H54 (cell line): Measurements from ENCODE around the gene ZNF423.
"Not testable (repeated sequence)": the region's sequence is repeated elsewhere in the genome, so short reads cannot be mapped to it uniquely, and the experiment has no call there.

Experiments used
- DNase-seq: peaks from one replicate; pipeline ENCODE4 v3.0.0; 2011; ENCODE audit warnings: low spot score, mixed read lengths; ENCODE audit not compliant: insufficient read length
- FAIRE-seq: peaks from 3 replicates; lab custom pipeline; 2011; peaks lifted over from hg19 to GRCh38; lab: Jason Lieb, UNC
- POLR2A ChIP-seq: IDR thresholded peaks from 2 replicates; pipeline ENCODE4 v1.6.1; 2011; ENCODE audit warnings: low read depth, mild to moderate bottlenecking, low read length

ZNF423 gene

GRCh38 chr16:49693445-49693844 is 162.5 kb downstream of the ZNF423 start:
- DNase-seq (no peak), FAIRE-seq (no peak)
- TF ChIP-seq POLR2A, result no peak

DNA sequence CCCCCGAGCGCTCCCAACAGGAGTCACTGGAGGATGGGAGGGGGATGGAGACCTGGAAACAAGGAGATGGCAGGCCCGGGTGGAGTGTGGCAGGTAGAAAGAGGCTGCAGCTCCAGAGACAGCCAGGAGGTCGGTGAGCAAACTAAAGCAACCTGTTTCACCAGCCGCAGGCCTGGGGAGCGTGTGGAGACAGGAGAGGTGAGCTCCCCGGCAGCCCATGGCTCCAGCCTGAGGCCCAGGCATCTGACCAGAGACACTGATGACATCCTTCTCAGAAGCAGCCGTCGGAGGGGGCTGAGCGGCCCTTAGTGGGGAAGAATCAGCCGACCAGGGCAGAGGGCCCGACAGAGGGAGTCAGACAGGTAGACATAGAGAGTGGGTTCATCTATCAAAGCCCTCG is 165.1 kb downstream of the ZNF423 start:
- TF ChIP-seq POLR2A, result no peak
- DNase-seq (no peak), FAIRE-seq (no peak)

DNA sequence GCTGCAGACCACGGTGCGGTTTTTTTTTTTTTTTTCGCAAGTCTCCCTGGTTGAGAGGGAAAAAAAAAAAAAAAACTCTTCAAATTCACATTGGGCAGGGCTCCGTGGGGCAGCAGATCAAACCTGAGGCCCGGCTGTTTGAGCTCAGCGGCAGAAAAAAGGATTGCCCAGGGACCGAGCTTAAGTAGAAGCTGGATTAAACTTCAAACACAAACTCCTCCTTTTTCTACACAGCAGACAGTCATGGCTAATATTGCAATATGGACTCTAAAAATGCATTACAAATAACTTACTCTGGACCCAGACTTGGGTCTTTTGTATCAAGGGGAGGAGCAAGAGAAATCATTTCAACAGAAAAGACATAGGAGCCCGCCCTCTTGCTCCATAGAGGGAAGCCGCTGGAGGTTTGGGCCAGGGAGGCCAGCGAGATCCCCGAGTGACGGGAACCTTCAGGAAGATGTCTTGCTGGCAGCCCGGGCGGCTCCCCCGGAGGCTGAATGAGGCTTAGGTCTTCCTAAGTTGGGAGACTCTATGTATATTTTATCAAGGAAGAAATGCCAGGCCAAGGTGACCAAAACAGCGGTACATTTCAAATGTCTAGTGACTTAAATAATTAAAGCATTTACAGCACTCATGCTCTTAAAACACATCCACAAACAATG is 167.7 kb downstream of the ZNF423 start:
- DNase-seq (no peak), FAIRE-seq (no peak)
- TF ChIP-seq POLR2A, result no peak

DNA sequence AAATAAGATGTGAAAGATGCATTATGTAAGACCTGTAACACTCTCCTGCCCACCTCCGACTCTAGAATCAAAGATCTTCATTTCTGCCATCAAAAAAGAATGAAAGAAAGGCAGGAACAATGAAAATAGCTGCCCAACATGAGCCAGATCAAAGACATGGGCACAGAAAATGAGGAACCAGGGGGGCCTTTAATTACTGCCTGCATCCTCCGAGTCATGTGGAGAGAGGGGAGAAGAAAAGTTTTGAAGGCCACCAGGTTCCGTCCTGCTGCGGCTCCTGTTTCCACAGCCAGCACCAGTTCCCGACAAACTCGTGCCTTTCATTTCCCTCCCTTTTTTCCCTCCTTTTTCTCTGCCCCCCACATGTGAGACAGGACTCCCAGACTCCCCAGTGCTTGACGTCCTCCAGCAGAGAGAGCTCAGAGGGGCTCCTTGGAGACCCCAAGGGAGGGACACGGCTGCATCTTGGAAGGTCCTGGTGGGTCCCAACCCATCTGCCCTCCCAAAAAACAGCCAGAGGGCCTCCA is 168.4 kb downstream of the ZNF423 start:
- DNase-seq (no peak), FAIRE-seq (no peak)
- TF ChIP-seq POLR2A, result no peak

GRCh38 chr16:49684696-49685095 is 171.2 kb downstream of the ZNF423 start:
- DNase-seq, result no peak
- no peak for FAIRE-seq
- TF ChIP-seq POLR2A, result no peak

DNA sequence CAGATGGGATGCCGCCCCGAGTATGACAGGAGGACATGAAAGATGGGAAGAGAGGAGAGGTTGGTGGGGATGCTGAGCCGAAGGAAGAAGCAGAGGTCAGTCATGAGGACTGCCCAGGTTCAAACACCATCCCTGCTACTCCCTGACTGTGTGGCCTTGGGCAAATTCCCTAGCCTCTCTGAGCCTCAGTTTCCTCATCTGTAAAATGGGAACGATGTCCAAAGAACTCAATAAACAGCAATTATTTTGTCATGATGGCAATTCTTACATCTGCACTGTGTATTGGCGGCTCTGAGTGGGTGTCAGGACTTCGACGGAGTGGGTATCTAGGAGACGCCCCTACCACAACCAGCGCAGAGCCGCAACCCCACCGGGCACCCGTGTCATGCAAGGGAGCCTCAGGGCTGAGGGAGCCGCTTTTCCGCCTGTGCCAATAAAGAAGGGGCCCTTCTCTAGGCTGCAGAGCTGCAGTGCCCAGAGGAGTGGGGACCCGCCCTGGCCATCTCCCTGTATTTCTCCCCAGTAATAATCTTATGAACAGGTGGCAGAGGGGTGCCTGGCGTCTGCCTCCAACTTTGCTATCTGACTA is 173.2 kb downstream of the ZNF423 start:
- FAIRE-seq (no peak), DNase-seq (no peak)
- no peak for TF ChIP-seq POLR2A

- no peak for DNase-seq
- TF ChIP-seq POLR2A, result no peak
- no peak for FAIRE-seq
These were observed 174.6 kb downstream of the ZNF423 start for GRCh38 chr16:49681217-49681883.

DNA sequence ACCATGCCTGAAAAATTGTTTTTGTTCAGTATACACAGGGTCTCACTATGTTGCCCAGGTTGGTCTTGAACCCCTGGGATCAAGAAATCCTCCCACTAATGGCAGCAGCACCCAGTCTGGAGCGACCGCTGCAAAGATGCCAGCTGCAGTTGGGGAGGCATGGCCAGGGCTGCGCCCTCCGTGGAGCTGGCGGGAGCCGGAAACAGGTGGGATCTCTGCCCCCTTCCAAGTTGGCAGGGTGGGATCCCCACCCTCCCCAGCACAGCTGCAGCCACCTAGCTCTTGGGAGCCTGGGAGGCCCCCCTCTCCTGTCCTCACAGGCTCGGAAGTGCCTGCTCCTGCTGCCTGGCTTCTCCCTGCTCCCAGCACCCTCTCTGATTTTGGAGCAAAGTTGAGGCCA is 176.8 kb downstream of the ZNF423 start:
- FAIRE-seq (no peak), DNase-seq (no peak)
- TF ChIP-seq POLR2A, result no peak

DNA sequence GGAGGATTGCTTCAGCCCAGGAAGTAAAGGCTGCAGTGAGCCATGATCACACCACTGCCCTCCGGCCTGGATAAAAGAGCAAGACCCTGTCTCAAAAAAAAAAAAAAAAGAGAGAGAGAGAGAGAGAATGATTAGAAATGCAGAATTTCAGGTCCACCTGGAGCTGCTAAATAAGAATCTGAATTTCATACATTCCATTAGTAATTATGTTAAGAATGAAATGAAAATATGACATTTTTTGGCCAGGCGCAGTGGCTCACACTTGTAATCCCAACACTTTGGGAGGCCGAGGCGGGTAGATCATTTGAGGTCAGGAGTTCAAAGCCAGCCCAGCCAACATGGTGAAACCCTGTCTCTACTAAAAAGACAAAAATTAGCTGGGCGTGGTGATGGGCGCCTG is 178.3 kb downstream of the ZNF423 start:
- FAIRE-seq, result not testable (repeated sequence)

DNA sequence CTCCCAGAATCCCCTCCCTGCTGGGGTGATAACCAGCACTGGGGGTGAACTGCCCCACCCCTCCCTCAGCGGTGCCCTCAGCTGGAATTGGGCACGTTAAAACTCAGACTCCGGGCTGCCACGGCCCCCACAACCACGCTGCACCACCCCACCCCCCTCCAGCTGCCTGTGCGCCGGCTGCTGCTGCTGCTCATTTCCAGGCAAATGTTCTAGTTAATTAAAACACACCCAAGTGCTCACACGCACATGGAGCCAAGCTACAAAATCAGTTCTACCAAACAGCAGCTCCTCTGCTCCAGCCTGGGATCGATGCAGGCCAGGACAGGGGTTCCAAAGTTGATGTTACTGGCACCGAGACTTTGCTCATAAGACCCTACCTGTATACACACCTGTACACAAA is 180.5 kb downstream of the ZNF423 start:
- TF ChIP-seq POLR2A, result no peak
- FAIRE-seq, result no peak
- DNase-seq, result no peak

More for the DNA sequence above, 178.3 kb downstream of the ZNF423 start:
- DNase-seq, result not testable (repeated sequence)

DNA sequence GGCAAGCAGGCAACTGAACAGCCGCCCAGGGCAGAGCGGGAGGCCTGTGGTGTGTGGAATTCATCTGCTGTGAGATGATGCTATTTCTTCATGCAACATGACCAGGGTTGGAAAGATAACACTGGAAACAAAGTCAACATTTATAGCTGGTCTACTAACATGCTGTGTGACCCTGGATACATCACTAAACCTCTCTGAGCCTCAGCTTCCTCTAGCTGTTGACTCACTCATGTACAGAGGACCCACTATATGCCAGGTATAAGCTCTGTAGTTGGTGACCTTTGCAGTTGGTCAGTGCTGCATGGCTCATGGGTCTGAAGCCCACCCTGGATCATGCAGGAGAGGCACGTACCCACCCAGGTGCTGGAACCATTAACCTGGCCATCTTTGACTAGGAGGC is 180.9 kb downstream of the ZNF423 start:
- no peak for TF ChIP-seq POLR2A
- FAIRE-seq (no peak), DNase-seq (no peak)

GRCh38 chr16:49674351-49674851 is 181.5 kb downstream of the ZNF423 start:
- DNase-seq (no peak), FAIRE-seq (no peak)
- no peak for TF ChIP-seq POLR2A

DNA sequence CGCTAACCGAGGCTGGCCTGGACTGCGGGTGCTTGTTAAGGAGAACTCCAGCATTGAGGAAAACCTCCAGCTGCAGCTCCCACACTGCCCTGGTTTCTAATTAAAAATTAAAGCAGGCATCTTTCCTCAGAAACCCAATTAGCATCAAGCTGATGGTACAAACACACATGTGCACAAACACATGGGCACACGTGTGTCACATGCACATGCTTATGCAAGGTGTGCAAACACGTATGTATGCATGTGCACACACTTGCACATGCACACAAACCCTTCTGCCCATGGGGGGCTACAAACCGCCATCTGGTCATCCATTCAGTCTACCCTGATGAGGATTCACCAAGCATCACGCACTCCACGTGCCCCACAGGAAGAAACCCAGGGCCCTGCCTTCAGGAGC is 182.5 kb downstream of the ZNF423 start:
- DNase-seq, result no peak
- FAIRE-seq, result no peak
- no peak for TF ChIP-seq POLR2A

GRCh38 chr16:49672753-49673152 is 183.2 kb downstream of the ZNF423 start:
- DNase-seq (no peak), FAIRE-seq (no peak)
- TF ChIP-seq POLR2A, result no peak
